ENCODE data around the gene SIN3B.

The SIN3B gene

DNA sequence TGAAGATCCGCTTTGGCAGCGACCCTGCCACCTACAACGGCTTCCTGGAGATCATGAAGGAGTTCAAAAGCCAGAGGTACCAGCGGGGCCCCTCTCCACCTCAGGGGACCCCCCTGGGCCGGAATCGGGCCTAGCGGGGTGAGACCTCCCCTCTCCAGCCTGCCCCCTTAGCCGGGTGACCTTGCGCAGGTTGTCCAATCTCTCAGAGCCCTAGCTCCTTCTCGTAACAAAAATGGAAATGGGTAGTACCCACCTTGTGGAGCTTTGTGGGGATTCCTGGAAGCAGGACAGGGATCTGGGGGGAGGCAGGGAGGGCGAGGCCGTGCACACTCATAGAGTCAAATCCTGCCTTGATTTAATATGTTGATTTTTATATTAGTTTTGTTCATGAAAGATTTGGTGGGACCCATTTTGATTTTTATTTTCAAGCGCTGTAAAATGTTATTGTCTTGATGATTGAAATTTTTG, 658 bp downstream of the SIN3B start:
- 25% methylated on average over 13 of the region's 13 CpGs for WGBS
- peak overlapping the region; percentile 6; the same call in 1 of the 2 replicates for H3K27ac ChIP-seq (ENCODE audit: low read depth, low read length)
- H3K4me1 ChIP-seq (ENCODE audit: insufficient read depth, low read length) = peaks cover 14% of the 10 kb centered on the region
- peaks cover 38% of the 10 kb centered on the region for H3K36me3 ChIP-seq (ENCODE audit: insufficient read depth, low read length)
- H3K9ac ChIP-seq (ENCODE audit: low read depth, low read length) = peak overlapping the region; percentile 78
- H3K4me3 ChIP-seq (ENCODE audit: low read length) = peak overlapping the region; percentile 93
- no peaks in the 10 kb centered on the region for H3K27me3 ChIP-seq (ENCODE audit: insufficient read depth, low read length)
- H3K9me3 ChIP-seq (ENCODE audit: insufficient read depth, low read depth, low read length) = no peaks in the 10 kb centered on the region

DNA sequence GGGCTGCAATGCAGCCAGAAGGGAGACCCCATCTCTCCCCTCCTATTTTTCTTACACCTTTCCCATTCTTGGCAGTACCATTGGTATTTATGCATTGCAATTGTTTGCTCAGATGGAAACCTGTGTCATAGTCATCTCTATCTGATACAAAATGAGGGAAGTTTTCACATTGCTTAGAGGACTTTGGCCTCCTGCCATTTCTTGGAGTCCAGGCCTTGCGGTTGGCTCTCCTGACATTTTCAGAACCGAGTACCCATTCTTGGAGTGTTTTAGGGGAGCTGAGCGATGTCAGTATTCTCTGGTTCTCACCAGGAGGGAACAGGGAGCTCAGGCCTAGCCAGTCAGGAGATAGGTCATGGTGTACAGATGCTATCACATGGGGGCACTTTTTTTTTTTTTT, 1.5 kb downstream of the SIN3B start:
- Histone ChIP-seq H3K27me3 (ENCODE audit: insufficient read depth, low read length) (no peaks in the 10 kb centered on the region), H3K4me1 (ENCODE audit: insufficient read depth, low read length) (peaks cover 8% of the 10 kb centered on the region), H3K9me3 (ENCODE audit: insufficient read depth, low read depth, low read length) (no peaks in the 10 kb centered on the region), H3K4me3 (ENCODE audit: low read length) (peak overlapping the region; percentile 93), H3K36me3 (ENCODE audit: insufficient read depth, low read length) (peaks cover 44% of the 10 kb centered on the region), H3K27ac (ENCODE audit: low read depth, low read length) (no peak overlapping the region), H3K9ac (ENCODE audit: low read depth, low read length) (no peak overlapping the region; the same call in 1 of the 2 replicates)
- 90% methylated on average over 3 of the region's 3 CpGs for WGBS

DNA sequence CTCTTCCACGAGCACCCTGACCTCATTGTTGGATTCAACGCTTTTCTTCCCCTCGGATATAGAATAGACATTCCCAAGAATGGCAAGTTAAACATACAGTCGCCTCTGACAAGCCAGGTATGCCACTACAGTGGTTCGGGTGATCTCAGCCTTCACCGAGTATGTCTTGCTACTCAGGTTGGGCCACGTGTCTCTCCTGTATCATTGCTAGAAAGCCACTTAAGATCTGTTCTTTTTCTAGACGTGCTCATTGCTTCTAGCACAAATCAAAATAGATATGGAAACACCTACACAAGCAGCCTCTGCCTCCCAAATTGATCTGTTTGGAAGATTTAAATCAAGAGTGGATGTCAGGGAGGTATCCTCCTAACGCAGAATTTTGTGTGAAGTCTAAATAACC, 2.3 kb downstream of the SIN3B start:
- Histone ChIP-seq H3K9ac (ENCODE audit: low read depth, low read length) (no peak overlapping the region), H3K27me3 (ENCODE audit: insufficient read depth, low read length) (no peaks in the 10 kb centered on the region), H3K27ac (ENCODE audit: low read depth, low read length) (no peak overlapping the region), H3K4me3 (ENCODE audit: low read length) (no peak overlapping the region), H3K9me3 (ENCODE audit: insufficient read depth, low read depth, low read length) (no peaks in the 10 kb centered on the region), H3K4me1 (ENCODE audit: insufficient read depth, low read length) (0 out of 2 replicates have a peak, but pooled peaks cover 4% of the 10 kb centered on the region), H3K36me3 (ENCODE audit: insufficient read depth, low read length) (peaks cover 53% of the 10 kb centered on the region)
- WGBS = 96% methylated on average over 9 of the region's 9 CpGs

DNA sequence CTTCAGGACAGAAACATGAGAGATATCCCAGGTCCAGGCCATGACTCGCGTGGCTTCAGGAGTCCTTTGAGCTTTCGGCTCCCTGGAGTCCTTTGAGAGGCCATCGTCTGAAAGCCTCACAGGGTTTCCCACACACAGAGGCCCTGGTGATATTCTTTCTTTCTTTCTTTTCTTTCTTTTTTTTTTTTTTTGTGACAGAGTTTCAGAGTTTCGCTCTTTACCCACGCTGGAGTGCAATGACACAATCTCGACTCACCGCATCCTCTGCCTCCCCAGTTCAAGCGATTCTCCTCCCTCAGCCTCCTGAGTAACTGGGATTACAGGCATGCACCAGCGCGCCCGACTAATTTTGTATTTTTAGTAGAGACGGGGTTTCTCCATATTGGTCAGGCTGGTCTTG, 5.5 kb downstream of the SIN3B start:
- Histone ChIP-seq H3K9ac (ENCODE audit: low read depth, low read length) (no peak overlapping the region), H3K4me3 (ENCODE audit: low read length) (no peak overlapping the region), H3K27ac (ENCODE audit: low read depth, low read length) (no peak overlapping the region), H3K4me1 (ENCODE audit: insufficient read depth, low read length) (0 out of 2 replicates have a peak, but pooled peaks cover 4% of the 10 kb centered on the region), H3K9me3 (ENCODE audit: insufficient read depth, low read depth, low read length) (no peaks in the 10 kb centered on the region), H3K36me3 (ENCODE audit: insufficient read depth, low read length) (peaks cover 83% of the 10 kb centered on the region), H3K27me3 (ENCODE audit: insufficient read depth, low read length) (no peaks in the 10 kb centered on the region)
- WGBS = 95% methylated on average over 13 of the region's 13 CpGs

DNA sequence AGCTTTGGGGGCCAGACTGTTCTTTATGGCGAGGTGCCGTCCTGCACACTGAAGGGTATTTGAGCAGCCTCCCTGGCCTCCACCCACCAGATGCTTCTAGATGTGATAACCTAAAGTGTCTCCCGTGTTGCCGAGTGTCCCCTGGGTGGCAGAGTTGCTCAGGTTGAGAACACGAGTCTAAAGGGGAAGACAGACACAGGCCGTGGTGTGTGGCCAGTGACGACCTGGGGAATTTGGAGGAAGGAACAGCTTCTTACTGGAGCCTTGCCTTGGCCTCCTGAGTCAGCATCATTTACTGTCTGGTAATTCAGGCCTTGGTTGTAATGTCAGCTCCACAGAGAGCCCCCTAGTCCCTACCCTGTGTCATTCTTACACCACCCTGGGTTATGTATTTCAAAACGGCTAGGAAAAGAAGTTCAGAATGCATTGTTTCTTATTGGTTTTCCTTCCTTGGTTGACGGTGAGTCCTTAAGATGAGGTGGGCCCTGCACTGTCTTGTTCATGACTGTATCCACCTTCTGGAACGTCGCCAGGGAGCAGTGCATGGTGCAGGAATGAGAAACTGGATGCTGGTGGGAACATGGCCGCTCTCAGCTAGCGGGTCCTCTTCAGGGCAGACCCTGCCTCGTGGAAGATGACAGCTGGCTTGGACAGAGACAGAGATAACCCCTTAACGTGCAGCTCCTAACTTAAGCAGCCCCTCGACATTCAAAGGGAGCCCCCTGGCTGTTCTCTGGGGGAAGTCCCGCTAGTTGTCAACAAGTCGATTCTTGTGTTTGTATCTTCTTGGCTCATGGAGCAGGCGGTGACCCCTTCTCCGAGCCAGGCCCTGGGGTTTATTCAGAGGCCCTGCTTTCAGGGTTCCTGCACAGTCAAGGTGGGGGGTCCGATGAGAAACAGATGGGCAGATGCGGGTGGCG, 7.2 kb downstream of the SIN3B start:
- Histone ChIP-seq H3K9ac (ENCODE audit: low read depth, low read length) (no peak overlapping the region), H3K4me1 (ENCODE audit: insufficient read depth, low read length) (no peaks in the 10 kb centered on the region), H3K9me3 (ENCODE audit: insufficient read depth, low read depth, low read length) (no peaks in the 10 kb centered on the region), H3K27ac (ENCODE audit: low read depth, low read length) (no peak overlapping the region), H3K27me3 (ENCODE audit: insufficient read depth, low read length) (no peaks in the 10 kb centered on the region), H3K36me3 (ENCODE audit: insufficient read depth, low read length) (peaks cover 95% of the 10 kb centered on the region), H3K4me3 (ENCODE audit: low read length) (no peak overlapping the region)
- 93% methylated on average over 23 of the region's 23 CpGs for WGBS

GRCh38 chr19:16837035-16837362, 7.8 kb downstream of the SIN3B start:
- H3K36me3 ChIP-seq (ENCODE audit: insufficient read depth, low read length) = peaks cover 95% of the 10 kb centered on the region
- no peaks in the 10 kb centered on the region for H3K4me1 ChIP-seq (ENCODE audit: insufficient read depth, low read length)
- WGBS = 92% methylated on average over 4 of the region's 4 CpGs
- no peak overlapping the region for H3K4me3 ChIP-seq (ENCODE audit: low read length)
- H3K9me3 ChIP-seq (ENCODE audit: insufficient read depth, low read depth, low read length) = no peaks in the 10 kb centered on the region
- H3K9ac ChIP-seq (ENCODE audit: low read depth, low read length) = no peak overlapping the region
- H3K27ac ChIP-seq (ENCODE audit: low read depth, low read length) = no peak overlapping the region
- H3K27me3 ChIP-seq (ENCODE audit: insufficient read depth, low read length) = no peaks in the 10 kb centered on the region

DNA sequence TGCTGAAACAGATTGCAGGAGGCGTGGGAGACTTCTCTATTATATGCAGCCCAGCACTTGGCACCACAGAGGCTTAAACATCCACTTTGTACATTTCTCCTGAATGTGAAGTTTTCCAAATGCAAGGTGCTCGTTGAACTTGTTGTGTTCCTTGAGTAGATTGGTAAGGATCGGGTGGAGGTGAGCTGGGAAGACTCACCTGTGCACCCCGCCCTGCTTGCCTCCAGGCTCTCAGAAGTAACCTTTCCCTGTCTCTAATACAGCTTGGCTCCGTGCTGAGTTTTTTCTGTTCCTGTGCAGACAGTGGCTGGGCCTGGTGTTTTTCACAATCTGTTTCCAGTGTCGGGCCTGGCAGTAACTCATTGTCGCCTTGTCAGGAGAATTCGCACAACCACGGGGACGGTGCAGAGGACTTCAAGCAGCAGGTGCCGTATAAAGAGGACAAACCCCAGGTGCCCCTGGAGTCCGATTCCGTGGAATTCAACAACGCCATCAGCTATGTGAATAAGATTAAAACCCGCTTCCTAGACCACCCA, 12.3 kb downstream of the SIN3B start:
- no peaks in the 10 kb centered on the region for H3K27me3 ChIP-seq (ENCODE audit: insufficient read depth, low read length)
- H3K9ac ChIP-seq (ENCODE audit: low read depth, low read length) = no peak overlapping the region
- 97% methylated on average over 15 of the region's 15 CpGs for WGBS
- H3K4me3 ChIP-seq (ENCODE audit: low read length) = no peak overlapping the region
- H3K27ac ChIP-seq (ENCODE audit: low read depth, low read length) = no peak overlapping the region
- no peaks in the 10 kb centered on the region for H3K4me1 ChIP-seq (ENCODE audit: insufficient read depth, low read length)
- H3K9me3 ChIP-seq (ENCODE audit: insufficient read depth, low read depth, low read length) = no peaks in the 10 kb centered on the region
- H3K36me3 ChIP-seq (ENCODE audit: insufficient read depth, low read length) = peaks cover 96% of the 10 kb centered on the region

DNA sequence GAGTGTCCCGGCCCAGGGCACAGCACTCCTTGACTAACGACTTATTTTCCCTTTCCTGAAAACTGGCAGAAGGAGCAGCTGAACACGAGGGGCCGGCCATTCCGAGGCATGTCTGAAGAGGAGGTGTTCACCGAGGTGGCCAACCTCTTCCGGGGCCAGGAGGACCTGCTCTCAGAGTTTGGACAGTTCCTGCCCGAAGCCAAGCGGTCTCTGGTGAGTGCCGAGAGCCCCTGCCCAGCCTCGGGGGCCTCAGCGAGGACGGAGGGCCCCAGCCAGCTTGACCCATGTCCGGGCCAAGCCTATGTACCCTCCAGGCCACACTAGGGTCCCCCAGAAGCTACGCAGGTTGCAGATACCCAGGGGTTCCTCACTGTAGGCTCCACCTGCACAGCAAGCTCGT, 17.7 kb downstream of the SIN3B start:
- Histone ChIP-seq H3K4me1 (ENCODE audit: insufficient read depth, low read length) (no peaks in the 10 kb centered on the region), H3K27me3 (ENCODE audit: insufficient read depth, low read length) (no peaks in the 10 kb centered on the region), H3K9ac (ENCODE audit: low read depth, low read length) (no peak overlapping the region), H3K36me3 (ENCODE audit: insufficient read depth, low read length) (peaks cover 98% of the 10 kb centered on the region), H3K27ac (ENCODE audit: low read depth, low read length) (no peak overlapping the region), H3K9me3 (ENCODE audit: insufficient read depth, low read depth, low read length) (no peaks in the 10 kb centered on the region), H3K4me3 (ENCODE audit: low read length) (no peak overlapping the region)
- 97% methylated on average over 16 of the region's 16 CpGs for whole genome bisulfite sequencing

DNA sequence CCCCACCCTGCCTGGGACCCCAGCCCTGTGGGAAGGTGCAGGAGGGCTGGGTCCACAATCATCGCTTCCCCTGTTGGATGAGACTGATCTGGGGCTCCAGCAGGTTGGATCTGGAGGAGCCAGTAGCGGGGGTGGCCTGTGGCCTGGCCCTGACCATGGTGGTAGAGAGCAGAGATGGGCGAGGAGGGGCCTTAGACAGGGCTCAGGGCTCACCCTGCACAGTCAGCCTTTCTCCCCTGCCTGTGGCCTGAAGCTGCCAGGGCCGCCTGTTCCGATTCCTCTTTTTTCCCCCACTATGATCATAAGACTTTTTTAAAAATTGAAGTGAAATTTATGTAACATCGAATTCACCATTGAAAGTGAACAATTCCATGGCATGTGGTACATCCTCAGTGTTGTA, 18.2 kb downstream of the SIN3B start:
- Histone ChIP-seq H3K27me3 (ENCODE audit: insufficient read depth, low read length) (no peaks in the 10 kb centered on the region), H3K4me1 (ENCODE audit: insufficient read depth, low read length) (no peaks in the 10 kb centered on the region), H3K9ac (ENCODE audit: low read depth, low read length) (no peak overlapping the region), H3K27ac (ENCODE audit: low read depth, low read length) (no peak overlapping the region), H3K36me3 (ENCODE audit: insufficient read depth, low read length) (peaks cover 99% of the 10 kb centered on the region), H3K4me3 (ENCODE audit: low read length) (no peak overlapping the region), H3K9me3 (ENCODE audit: insufficient read depth, low read depth, low read length) (no peaks in the 10 kb centered on the region)
- WGBS = 99% methylated on average over 6 of the region's 6 CpGs

GRCh38 chr19:16849168-16849567, 20.0 kb downstream of the SIN3B start:
- Histone ChIP-seq H3K36me3 (ENCODE audit: insufficient read depth, low read length) (peaks cover 99% of the 10 kb centered on the region), H3K27ac (ENCODE audit: low read depth, low read length) (no peak overlapping the region), H3K9ac (ENCODE audit: low read depth, low read length) (no peak overlapping the region), H3K27me3 (ENCODE audit: insufficient read depth, low read length) (no peaks in the 10 kb centered on the region), H3K4me1 (ENCODE audit: insufficient read depth, low read length) (no peaks in the 10 kb centered on the region), H3K9me3 (ENCODE audit: insufficient read depth, low read depth, low read length) (no peaks in the 10 kb centered on the region), H3K4me3 (ENCODE audit: low read length) (no peak overlapping the region)
- 100% methylated on average over 1 of the region's 1 CpG for WGBS

DNA sequence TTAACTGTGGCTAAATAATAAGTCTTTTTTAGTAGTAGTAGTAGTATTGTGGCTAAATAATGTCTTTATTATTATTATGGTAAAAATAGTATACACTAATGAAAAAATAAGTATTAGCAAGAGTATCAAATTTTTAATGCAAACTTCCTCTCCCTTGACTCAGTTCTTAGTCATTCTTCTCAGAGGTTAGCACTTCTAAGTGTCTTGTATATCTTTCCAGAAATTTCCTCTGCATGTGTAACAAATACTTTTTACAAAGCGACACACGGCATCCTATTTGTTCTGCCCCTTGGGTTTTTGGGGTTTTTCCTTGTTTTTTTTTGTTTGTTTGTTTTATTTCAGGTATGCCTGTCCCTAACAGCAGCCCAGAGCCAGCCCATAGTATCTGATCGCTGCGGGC, 20.9 kb downstream of the SIN3B start:
- Histone ChIP-seq H3K27ac (ENCODE audit: low read depth, low read length) (no peak overlapping the region), H3K36me3 (ENCODE audit: insufficient read depth, low read length) (peaks cover 100% of the 10 kb centered on the region), H3K27me3 (ENCODE audit: insufficient read depth, low read length) (no peaks in the 10 kb centered on the region), H3K9me3 (ENCODE audit: insufficient read depth, low read depth, low read length) (no peaks in the 10 kb centered on the region), H3K4me1 (ENCODE audit: insufficient read depth, low read length) (no peaks in the 10 kb centered on the region), H3K9ac (ENCODE audit: low read depth, low read length) (no peak overlapping the region), H3K4me3 (ENCODE audit: low read length) (no peak overlapping the region)
- 99% methylated on average over 4 of the region's 4 CpGs for WGBS

Measured in HUES64 (cell line).